Heart right ventricle (tissue), 16 donors: ENCODE measurements around the gene SRP9. TPM values are rescaled to one million over a fixed set of nuclear protein-coding genes. Genes with fewer than 3 reads are reported as not detected.
A peak's percentile ranks its signal among the peaks of the same experiment; 100 is the strongest.
"Not testable (repeated sequence)": the region's sequence is repeated elsewhere in the genome, so short reads cannot be mapped to it uniquely, and the experiment has no call there.

ENCODE experiments used
- ATAC-seq, 8 donors: fragments of 200-7000 bp; cut with Tn5 transposase; one replicate each; pipeline ENCODE4 v1.9.1; 2020; ENCODE audit warnings: mild to moderate bottlenecking in 8 of 8, moderate library complexity in 8 of 8, moderate number of reproducible peaks in 1 of 8
- DNase-seq, 2 donors: peaks; one replicate each; pipeline ENCODE4 v3.0.0-alpha.2; 2020
- H3K27ac ChIP-seq, 10 donors: fragments of 200-600 bp; sonication (generic) in 2 of 10; one replicate each; pipeline versions ENCODE4 v1.5.0 to v1.8.0; 2020 to 2022; ENCODE audit warnings: mild to moderate bottlenecking in 3 of 10
- H3K27me3 ChIP-seq, 7 donors: fragments of 200-600 bp; one replicate each; pipeline ENCODE4 v1.8.0; 2021 to 2022; ENCODE audit warnings: mild to moderate bottlenecking in 2 of 7
- H3K36me3 ChIP-seq, 9 donors: fragments of 200-600 bp; sonication (generic) in 1 of 9; one replicate each; pipeline versions ENCODE4 v1.5.0 to v1.8.0; 2020 to 2022; ENCODE audit warnings: mild to moderate bottlenecking in 2 of 9
- H3K4me1 ChIP-seq, 9 donors: fragments of 200-600 bp; sonication (generic) in 1 of 9; one replicate each; pipeline versions ENCODE4 v1.5.0 to v1.8.0; 2020 to 2022; ENCODE audit warnings: mild to moderate bottlenecking in 4 of 9
- H3K4me3 ChIP-seq, 10 donors: fragments of 200-600 bp; sonication (generic) in 2 of 10; one replicate each; pipeline versions ENCODE4 v1.5.0 to v1.8.0; 2020 to 2022; ENCODE audit warnings: mild to moderate bottlenecking in 7 of 10, moderate library complexity in 2 of 10
- H3K9me3 ChIP-seq, 11 donors: fragments of 200-600 bp in 10 of 11; sonication (generic) in 2 of 11; one replicate each; pipeline versions ENCODE4 v1.5.0 to v1.8.0; 2013 to 2022; ENCODE audit warnings: mild to moderate bottlenecking in 2 of 11, control low read depth in 1 of 11, moderate library complexity in 1 of 11
- CTCF ChIP-seq, 9 donors: fragments of 200-600 bp; sonication (generic) in 2 of 9; IDR thresholded peaks; one replicate each; pipeline versions ENCODE4 v1.5.0 to v1.8.0; 2021 to 2022; ENCODE audit warnings: antibody characterized with exemption in 9 of 9, mild to moderate bottlenecking in 5 of 9, moderate library complexity in 1 of 9
- WGBS, 2 donors: extraction: QIAGEN DNeasy Blood & Tissue Kit; methylation state at CpG; one replicate each; pipeline ENCODE4 v1.1.7; 2013; ENCODE audit warnings: inconsistent platforms in 1 of 2; 5-methylcytosine and 5-hydroxymethylcytosine counted together
- intact Hi-C, 10 donors: fragments of 100-400 bp; cut with DNase I; formaldehyde crosslinking; loops; one replicate each; pipeline versions ENCODE4 v1.11.1 to v1.14.2; 2022
- polyA plus RNA-seq, 2 donors: library from polyadenylated mRNA; stranded (reverse); fragments of 200-250 nt; gene quantifications; one replicate each; pipeline ENCODE4 v1.2.3, GENCODE V29; 2013
- total RNA-seq, 10 donors: library from RNA; stranded (reverse); fragmentation: NEBNext Ultra II Directional in 3 of 10; extraction: Animal tissue kit (Norgen Biotek cat#: 25700) in 3 of 10; gene quantifications; one replicate each; pipeline versions ENCODE4 v1.2.1 to v1.2.4, GENCODE V29; 2021 to 2023
- donor health status: Arrhythmogenic right ventricular cardiomyopathy.
- donor health status: ischemic (EF 13 %, LVEDD 7.1; RV severe dilation, severe dysfunction).
- donor health status: healthy with polysubstance abuse.
- donor health status: DM: no; HTN: yes; CAD: no.
- donor health status: DM: no; HTN: no; CAD: no.
- donor health status: ischemic (EF 25% LVEDD 6.9; RV normal size, moderate dysfunction).
- donor health status: ischemic (EF 25% LVEDD 5.7; RV mildly dilated, moderate dysfunction).
- donor health status: healthy.
- donor health status: DM: yes; HTN: yes; CAD: no.
- donor health status: Ischemic cardiomyopathy.
- donor health status: ischemic (EF 35%, LVEDD 5.7; RV mildly dilated, moderate dysfunction).
- donor health status: nonischemic (EF 11% LVEDD 7.7; RV severe dilation, severe dysfunction).
- donor health status: DM: yes; HTN: yes; CAD: no.
- donor health status: PGD.
- donor health status: ischemic (EF 29% LVEDD 5.4; RV normal size, mild dysfunction).
- donor health status: nonischemic (EF 23%, LVEDD 6.1; RV moderate dilation, normal function).

Gene SRP9
- total and polyA plus RNA-seq, 12 donors, result 121 to 199 (median 173) TPM

- 24 to 38% methylated on average over 3 of the region's 3 CpGs for WGBS, 2 donors
- Histone ChIP-seq H3K27ac (peak overlapping the region in 1 of 10 donors; percentile 2), H3K4me1 (peaks cover 10 to 65% (median 48%) of the 10 kb centered on the region in 9 donors), H3K4me3 (no peak overlapping the region), H3K9me3 (no peaks in the 10 kb centered on the region), H3K36me3 (no peaks in the 10 kb centered on the region), H3K27me3 (no peaks in the 10 kb centered on the region)
- intact Hi-C loops, result loop anchor here (5.0 to 10.0 kb wide), 18 partner anchors 37 to 297 kb away; partner anchors contain the start of genes ENAH (in 5 of the 10) and EPHX1 (in 5 of the 10)
- DNase-seq, result no peak
- TF ChIP-seq CTCF (IDR thresholded peaks at IDR 0.05), result no peak
- ATAC-seq, result no peak
These were observed 3.1 kb upstream of the SRP9 start for GRCh38 chr1:225774281-225775147.

- H3K27ac ChIP-seq, result no peak overlapping the region
- intact Hi-C loops, result loop anchor here (2.0 to 10.0 kb wide), 13 partner anchors 35 to 271 kb away; partner anchors contain the start of genes EPHX1 (in 6 of the 10) and ENAH (in 1 of the 10)
These were observed 1.3 kb upstream of the SRP9 start for GRCh38 chr1:225776294-225776693.

GRCh38 chr1:225777058-225777582 is 506 bp upstream of the SRP9 start:
- Histone ChIP-seq H3K4me3 (peak overlapping the region in 9 of 10 donors; percentile 61 to 97 (median 74)), H3K36me3 (peaks cover 0 to 12% (median 0%) of the 10 kb centered on the region in 9 donors), H3K27me3 (no peaks in the 10 kb centered on the region), H3K4me1 (peaks cover 6 to 66% (median 55%) of the 10 kb centered on the region in 9 donors), H3K27ac (peak overlapping the region; percentile 35 to 97 (median 94)), H3K9me3 (no peaks in the 10 kb centered on the region)
- no peak for DNase-seq
- TF ChIP-seq CTCF (IDR thresholded peaks at IDR 0.05), result no peak
- peak in 4 of 8 donors; percentile 0 to 9 (median 2) for ATAC-seq
- 28 to 29% methylated on average over 18 of the region's 18 CpGs for WGBS, 2 donors
- intact Hi-C loops, result loop anchor here (2.0 to 10.0 kb wide), 13 partner anchors 34 to 272 kb away; partner anchors contain the start of genes EPHX1 (in 6 of the 10) and ENAH (in 1 of the 10)

More at GRCh38 chr1:225776294-225776693, 1.3 kb upstream of the SRP9 start:
- ATAC-seq (no peak), DNase-seq (no peak)
- peaks cover 8 to 66% (median 55%) of the 10 kb centered on the region in 9 donors for H3K4me1 ChIP-seq
- 92 to 95% methylated on average over 4 of the region's 4 CpGs for WGBS, 2 donors
- no peaks in the 10 kb centered on the region for H3K27me3 ChIP-seq
- TF ChIP-seq CTCF (IDR thresholded peaks at IDR 0.05), result no peak
- no peaks in the 10 kb centered on the region for H3K9me3 ChIP-seq
- peaks cover 0 to 5% (median 0%) of the 10 kb centered on the region in 9 donors for H3K36me3 ChIP-seq
- H3K4me3 ChIP-seq, result peak overlapping the region in 1 of 10 donors; percentile 97

- DNase-seq, result no peak
- ATAC-seq, result no peak
- Histone ChIP-seq H3K9me3 (no peaks in the 10 kb centered on the region), H3K4me1 (peaks cover 6 to 67% (median 54%) of the 10 kb centered on the region in 9 donors), H3K4me3 (peak overlapping the region; percentile 61 to 97 (median 71)), H3K27ac (peak overlapping the region; percentile 61 to 97 (median 94)), H3K27me3 (no peaks in the 10 kb centered on the region), H3K36me3 (peaks cover 0 to 24% (median 0%) of the 10 kb centered on the region in 9 donors)
- TF ChIP-seq CTCF (IDR thresholded peaks at IDR 0.05), result no peak
- intact Hi-C loops, result loop anchor here (5.0 to 10.0 kb wide), 12 partner anchors 34 to 274 kb away; partner anchors contain the start of genes EPHX1 (in 5 of the 10) and ENAH (in 1 of the 10)
- 0 to 1% methylated on average over 3 of the region's 3 CpGs for WGBS, 2 donors
These were observed 677 bp downstream of the SRP9 start for GRCh38 chr1:225778337-225778669.

GRCh38 chr1:225779165-225779564 is 1.5 kb downstream of the SRP9 start:
- intact Hi-C loops, result loop anchor here (5.0 to 10.0 kb wide), 12 partner anchors 33 to 274 kb away; partner anchors contain the start of genes EPHX1 (in 5 of the 10) and ENAH (in 1 of the 10)
- not testable (repeated sequence) for DNase-seq, H3K9me3 ChIP-seq, ATAC-seq, H3K27me3 ChIP-seq
- WGBS, 2 donors, result 47 to 61% methylated on average over 13 of the region's 13 CpGs
- peaks cover 0 to 32% (median 5%) of the 10 kb centered on the region in 9 donors for H3K36me3 ChIP-seq
- peaks cover 6 to 73% (median 59%) of the 10 kb centered on the region in 9 donors for H3K4me1 ChIP-seq
- peak overlapping the region in 6 of 10 donors; percentile 88 to 97 (median 95) for H3K27ac ChIP-seq
- H3K4me3 ChIP-seq, result peak overlapping the region; percentile 61 to 97 (median 71)
